AG10803 (cell line): ENCODE data around the gene NAB2.

Source experiments
- DNase-seq: peaks from one replicate; pipeline ENCODE4 v3.0.0; 2010; ENCODE audit warnings: low read depth
- H3K4me3 ChIP-seq: 2 replicates; pipeline ENCODE4 v1.5.1; 2011; ENCODE audit warnings: mild to moderate bottlenecking, low read length, control low read depth
- CTCF ChIP-seq: conservative IDR thresholded peaks from 2 replicates; pipeline ENCODE4 v1.5.1; 2011; ENCODE audit warnings: mild to moderate bottlenecking, low read length, control low read depth, inconsistent platforms

NAB2 gene

GRCh38 chr12:57103856-57104255 lies 14.9 kb downstream of the NAB2 start:
- TF ChIP-seq CTCF: no peak
- H3K4me3 ChIP-seq: no peak overlapping the region
- no peak for DNase-seq

GRCh38 chr12:57104292-57104910 lies 15.5 kb downstream of the NAB2 start:
- DNase-seq: no peak
- TF ChIP-seq CTCF: no peak
- no peak overlapping the region for H3K4me3 ChIP-seq

GRCh38 chr12:57105011-57105753 lies 16.3 kb downstream of the NAB2 start:
- no peak overlapping the region for H3K4me3 ChIP-seq
- TF ChIP-seq CTCF: no peak
- DNase-seq: no peak

GRCh38 chr12:57106021-57106708 lies 17.3 kb downstream of the NAB2 start:
- TF ChIP-seq CTCF: no peak
- no peak for DNase-seq
- no peak overlapping the region for H3K4me3 ChIP-seq

GRCh38 chr12:57107456-57108155 lies 18.7 kb downstream of the NAB2 start:
- no peak overlapping the region for H3K4me3 ChIP-seq
- no peak for TF ChIP-seq CTCF
- DNase-seq: no peak

GRCh38 chr12:57109207-57110103 lies 20.5 kb downstream of the NAB2 start:
- no peak for TF ChIP-seq CTCF
- no peak for DNase-seq
- peak overlapping the region; percentile 95 for H3K4me3 ChIP-seq
